ENCODE results near the gene STARD6. TPM values are rescaled to one million over a fixed set of nuclear protein-coding genes. Genes with fewer than 3 reads are reported as not detected.

Gene STARD6
- total RNA-seq, 1 donor from 2014 or later: not detected

DNA sequence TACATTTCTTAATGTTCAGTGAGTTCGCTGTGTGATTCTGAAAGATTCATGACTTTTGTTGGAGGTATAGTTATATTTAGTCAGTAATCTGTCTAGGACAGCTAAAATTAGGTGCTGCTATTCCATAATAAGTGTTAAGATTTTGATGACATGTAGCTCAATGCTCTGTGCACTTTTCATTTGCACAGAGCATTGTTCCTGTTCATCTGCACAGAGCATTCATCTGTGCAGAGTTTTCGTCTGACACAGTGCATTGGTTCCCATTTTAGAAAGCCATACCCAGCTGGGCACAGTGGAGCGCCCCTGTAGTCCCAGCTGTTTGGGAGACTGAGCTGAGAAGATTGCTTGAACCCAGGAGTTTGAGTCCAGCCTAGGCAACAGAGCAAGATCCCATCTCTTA is 79.8 kb downstream of the STARD6 start:
- Histone ChIP-seq H3K36me3 (ENCODE audit: control insufficient read depth, insufficient read depth, low read length) (peaks cover 8% of the 10 kb centered on the region), H3K27me3 (ENCODE audit: control insufficient read depth, insufficient read depth, low read length) (no peaks in the 10 kb centered on the region), H3K4me3 (ENCODE audit: low read depth, low read length) (no peak overlapping the region)
- TF ChIP-seq, protein P1, sequence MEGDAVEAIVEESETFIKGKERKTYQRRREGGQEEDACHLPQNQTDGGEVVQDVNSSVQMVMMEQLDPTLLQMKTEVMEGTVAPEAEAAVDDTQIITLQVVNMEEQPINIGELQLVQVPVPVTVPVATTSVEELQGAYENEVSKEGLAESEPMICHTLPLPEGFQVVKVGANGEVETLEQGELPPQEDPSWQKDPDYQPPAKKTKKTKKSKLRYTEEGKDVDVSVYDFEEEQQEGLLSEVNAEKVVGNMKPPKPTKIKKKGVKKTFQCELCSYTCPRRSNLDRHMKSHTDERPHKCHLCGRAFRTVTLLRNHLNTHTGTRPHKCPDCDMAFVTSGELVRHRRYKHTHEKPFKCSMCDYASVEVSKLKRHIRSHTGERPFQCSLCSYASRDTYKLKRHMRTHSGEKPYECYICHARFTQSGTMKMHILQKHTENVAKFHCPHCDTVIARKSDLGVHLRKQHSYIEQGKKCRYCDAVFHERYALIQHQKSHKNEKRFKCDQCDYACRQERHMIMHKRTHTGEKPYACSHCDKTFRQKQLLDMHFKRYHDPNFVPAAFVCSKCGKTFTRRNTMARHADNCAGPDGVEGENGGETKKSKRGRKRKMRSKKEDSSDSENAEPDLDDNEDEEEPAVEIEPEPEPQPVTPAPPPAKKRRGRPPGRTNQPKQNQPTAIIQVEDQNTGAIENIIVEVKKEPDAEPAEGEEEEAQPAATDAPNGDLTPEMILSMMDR (IDR thresholded peaks at IDR 0.05; ENCODE audit: insufficient read depth, low read length, severe bottlenecking): no peak
- no peak for DNase-seq (ENCODE audit: low read depth)
- FAIRE-seq: no peak

Other genes starting within 250 kb of the STARD6 start
- 36.3 and 58.4 TPM in 2 replicates for gene MBD2, start 133.2 kb downstream of the STARD6 start, total RNA-seq
- gene POLI, start 88.3 kb downstream of the STARD6 start, total RNA-seq: 9.0 and 16.1 TPM in 2 replicates
- 1.1 and 2.0 TPM in 2 replicates for gene C18orf54, start within 50 bp of the STARD6 start, total RNA-seq
- not detected in 2 replicates for gene DYNAP, start 233.4 kb upstream of the STARD6 start, total RNA-seq